A549 treated with ZK216348 at 1 μM for 4 hours (cell line): ENCODE measurements around the gene ENTPD2. TPM values are rescaled to one million over a fixed set of nuclear protein-coding genes. Genes with fewer than 3 reads are reported as not detected.

Experiments used
- total RNA-seq: library from RNA; stranded (reverse); fragments of 200-300 nt; extraction: Qiagen RNA extraction; gene quantifications from 5 replicates; pipeline ENCODE4 v1.2.3, GENCODE V29; 2022; ENCODE audit warnings: low read depth

The ENTPD2 gene
- total RNA-seq: 1.0 to 2.3 TPM (median 1.5 TPM) in 5 replicates

DNA sequence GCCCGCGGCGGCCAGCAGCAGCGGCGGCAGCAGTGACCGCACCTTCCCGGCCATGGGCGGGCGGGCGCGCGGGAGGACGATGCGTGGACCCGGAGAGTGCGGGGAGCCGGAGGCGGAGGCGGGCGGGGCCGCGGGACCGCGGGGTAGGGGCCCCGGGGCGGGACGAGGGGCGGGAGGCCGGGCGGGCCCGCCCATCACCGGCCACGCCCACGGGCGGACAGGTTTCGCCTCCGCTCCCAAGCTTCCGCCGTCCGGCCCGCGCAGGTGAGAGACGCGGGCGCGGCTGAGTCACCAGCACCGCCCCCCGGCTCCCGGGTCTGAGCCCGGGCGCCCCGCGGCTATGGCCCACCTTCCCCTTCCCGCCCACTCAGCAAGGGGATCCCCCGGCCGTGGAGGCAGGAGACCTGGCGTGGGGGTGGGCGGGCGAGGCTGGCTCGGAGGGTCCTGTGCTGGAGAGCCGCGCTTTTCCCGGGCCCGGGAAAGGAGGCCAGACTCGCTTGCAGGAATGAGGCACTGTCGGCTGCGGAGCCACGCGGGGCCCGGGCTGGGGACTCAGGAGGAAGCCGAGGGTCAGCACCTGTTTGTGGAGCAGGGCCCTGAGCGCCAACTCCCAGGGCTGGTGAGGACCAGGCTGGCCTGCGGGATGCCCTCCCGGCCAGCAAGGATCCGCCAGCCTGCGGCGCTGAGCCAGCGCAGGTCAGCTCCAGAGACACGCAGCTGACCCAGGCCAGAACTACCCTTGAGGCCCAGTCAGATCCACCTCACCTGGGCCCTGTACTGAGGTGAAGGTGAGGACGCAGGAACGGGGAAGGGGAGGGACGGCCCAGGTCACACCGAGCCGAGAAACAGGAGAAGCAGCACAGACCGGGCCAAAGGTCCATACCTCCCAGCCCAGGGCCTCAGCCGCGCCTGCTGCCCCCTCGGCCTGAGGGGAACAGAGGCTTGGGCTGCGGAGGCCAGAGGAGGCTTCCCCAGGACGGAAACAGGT lies at the start of gene ENTPD2:
ENTPD2 (minus strand) TSS at position 118 of the 988 bp plus-strand sequence; CDS start at position 54, 64 bp downstream.

DNA sequence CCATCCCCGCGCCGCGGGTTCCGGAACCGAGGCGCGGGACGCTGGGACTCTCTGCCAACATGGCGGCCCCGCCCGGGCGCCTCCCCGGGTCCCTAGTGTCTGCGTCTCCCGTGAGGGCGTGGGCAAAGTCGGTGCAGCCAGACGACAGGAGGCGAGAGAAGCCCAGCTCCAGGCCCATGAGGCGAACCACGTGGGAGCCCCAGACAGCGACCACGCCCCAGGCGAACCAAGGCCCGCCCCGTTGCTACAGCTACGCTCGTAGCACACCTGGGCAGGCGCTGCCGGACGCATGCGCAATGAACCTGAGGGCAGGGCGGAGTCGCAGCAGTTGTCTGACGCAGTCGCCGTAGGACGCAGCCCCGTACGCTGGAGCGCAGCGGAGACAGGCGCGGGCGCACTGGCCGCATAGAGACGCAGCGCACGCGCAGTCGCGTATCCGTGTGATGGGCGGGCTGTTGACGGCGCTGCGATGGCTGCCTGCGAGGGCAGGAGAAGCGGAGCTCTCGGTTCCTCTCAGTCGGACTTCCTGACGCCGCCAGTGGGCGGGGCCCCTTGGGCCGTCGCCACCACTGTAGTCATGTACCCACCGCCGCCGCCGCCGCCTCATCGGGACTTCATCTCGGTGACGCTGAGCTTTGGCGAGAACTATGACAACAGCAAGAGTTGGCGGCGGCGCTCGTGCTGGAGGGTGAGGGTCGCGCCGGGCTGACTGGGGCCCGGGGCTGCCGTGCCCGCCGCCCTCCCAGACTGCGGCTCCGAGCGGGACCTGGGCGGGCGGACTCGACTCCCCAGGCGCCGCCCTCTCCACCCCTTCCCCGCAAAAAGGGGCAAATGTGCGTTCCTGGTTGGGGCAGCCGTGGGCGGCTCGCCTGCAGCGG lies 32.9 kb upstream of the ENTPD2 start, which contains the start of gene MAN1B1:
MAN1B1 (plus strand) TSS at position 455 of the 878 bp plus-strand sequence; CDS start at position 470, 15 bp downstream.

DNA sequence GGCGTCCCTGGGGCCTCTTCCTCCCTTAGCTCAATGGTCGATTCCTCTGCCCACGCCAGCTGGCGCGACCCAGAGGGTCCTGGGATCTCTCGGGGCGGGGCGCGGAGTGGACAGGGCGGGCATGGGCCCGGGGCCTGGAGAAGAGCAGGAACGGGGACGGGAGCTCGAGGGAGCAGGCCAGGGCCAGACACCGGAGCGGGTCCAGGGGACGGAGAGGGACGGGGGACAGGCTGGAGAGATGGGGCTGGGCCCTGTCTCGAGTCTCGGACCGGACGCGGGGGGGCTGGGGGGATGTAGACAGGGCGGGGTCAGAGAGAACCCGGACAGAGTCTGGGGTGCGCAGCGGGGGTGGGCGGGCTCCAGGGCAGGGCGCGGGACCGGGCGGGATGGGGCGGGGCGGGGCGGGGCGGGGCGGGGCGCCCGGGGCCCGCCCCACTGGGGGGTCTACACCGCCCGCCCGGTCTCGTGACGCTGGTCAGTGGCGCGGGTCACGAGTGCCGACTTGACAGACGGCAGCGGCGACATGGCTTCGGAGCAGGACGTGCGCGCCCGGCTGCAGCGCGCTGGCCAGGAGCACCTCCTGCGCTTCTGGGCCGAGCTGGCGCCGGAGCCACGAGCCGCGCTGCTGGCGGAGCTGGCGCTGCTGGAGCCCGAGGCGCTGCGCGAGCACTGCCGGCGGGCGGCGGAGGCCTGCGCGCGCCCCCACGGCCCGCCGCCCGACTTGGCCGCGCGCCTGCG lies 23.3 kb upstream of the ENTPD2 start, which contains the start of gene UAP1L1:
UAP1L1 (plus strand) TSS at position 508 of the 738 bp plus-strand sequence; CDS start at position 524, 16 bp downstream.

DNA sequence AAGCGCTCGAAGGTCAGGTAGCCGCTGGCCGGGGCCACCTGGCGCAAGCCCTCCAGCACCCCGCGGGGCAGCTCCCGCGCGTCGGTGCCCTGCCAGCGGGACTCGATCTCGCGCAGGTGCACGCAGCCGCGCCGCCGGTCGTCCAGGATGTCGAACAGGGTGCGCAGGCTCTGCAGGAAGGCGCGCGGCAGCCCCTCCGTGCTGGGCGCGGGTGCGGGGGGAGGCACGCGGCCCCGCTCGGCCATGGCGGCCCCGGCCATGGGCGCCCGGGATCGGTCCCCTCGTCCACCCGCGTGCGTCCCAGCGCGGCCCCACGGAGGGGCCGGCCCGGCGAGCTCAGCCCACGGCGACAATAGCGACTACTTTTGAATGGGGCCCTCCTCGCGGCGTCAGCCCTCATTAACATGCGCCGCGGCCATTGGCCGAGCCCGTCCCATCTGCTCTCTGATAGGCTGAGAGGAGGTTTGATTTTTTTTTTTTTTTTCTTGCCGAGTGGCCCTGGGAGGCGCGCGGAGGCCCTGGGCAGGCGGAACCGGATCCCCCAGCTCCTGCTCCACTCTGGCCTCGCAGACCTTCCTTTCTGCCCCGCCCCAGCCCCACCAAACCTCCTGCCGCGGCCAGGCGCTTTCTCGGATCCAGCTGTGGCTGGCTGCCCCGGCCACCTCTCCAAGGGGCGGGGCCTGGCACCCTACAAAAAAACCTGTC lies 16.5 kb upstream of the ENTPD2 start, which contains the start of gene SAPCD2:
SAPCD2 (minus strand) TSS at position 357 of the 705 bp plus-strand sequence; CDS start at position 260, 97 bp downstream.

DNA sequence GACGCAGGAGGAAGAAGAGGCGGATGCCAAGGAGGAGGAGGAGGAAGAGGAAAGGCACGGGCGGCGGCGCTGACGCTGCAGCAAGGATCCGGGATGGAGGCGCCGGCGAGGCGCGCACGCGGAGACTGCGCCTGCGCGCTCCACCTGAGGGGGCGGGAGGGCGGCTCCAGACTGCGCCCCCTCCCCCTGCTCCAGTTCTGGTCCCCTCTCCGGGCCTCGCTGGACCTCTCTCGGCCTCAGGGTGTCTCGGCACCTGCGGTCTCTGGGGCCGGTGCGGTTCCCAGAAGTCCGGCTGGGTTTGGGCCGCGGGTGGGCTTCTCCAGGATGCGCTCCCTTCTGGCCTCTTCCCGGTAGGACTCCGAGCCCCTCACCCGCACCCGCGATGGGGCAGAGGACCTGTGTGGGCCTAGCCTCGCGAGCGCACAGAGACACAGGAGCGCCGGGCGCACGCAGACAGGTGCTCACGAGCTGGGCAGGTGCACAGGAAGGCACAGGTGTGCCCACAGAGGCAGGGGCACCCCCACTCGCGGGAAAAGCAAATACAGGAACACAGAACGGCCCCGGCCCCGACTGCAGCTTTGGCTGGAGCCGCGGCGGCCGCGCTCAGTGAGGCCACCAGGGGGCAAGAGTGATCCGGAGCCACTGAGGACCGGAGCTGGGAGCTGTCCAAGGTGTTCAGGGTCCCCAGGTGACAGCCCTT lies 7.6 kb downstream of the ENTPD2 start, which contains the start of gene NPDC1:
NPDC1 (minus strand) TSS at position 90 of the 700 bp plus-strand sequence. CDS start 188 bp downstream, outside the sequence.

DNA sequence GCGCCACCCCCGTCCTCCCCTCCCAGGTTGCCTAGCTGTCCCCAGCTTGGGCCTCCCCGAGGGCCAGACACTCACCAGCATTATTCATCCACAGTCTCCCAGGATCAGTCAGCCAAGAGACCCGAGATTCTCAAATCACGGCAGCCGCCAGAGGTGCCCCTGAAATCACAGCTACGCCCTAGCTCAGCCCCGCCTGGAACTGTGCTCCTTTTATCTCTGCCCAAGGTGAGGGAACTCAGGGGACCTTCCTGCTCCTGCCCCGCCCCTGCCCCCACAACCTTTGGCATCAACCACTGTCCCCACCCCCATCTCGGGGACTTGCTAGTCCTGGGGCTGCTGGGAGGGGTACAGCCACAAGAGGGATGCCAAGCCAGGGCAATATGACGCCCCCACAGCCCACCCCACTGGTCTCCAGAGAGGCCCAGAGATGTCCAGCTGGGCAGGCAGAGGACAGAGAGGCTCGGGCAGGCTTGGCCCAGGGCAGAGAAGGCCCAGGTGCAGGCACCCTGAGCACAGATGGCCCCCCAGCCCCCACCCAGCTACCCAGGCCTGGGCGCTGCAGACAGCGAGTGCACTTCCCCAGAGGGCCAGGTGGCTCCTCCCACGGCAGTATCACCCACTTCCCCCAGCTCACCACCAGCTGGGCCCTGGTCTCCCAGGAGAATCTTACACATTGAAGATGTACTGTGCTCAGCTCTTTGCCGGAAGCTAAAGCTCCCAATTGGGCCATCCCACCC lies 21.8 kb downstream of the ENTPD2 start, which contains the start of gene FUT7:
FUT7 (minus strand) TSS at position 185 of the 737 bp plus-strand sequence; CDS start at position 88, 97 bp downstream.

DNA sequence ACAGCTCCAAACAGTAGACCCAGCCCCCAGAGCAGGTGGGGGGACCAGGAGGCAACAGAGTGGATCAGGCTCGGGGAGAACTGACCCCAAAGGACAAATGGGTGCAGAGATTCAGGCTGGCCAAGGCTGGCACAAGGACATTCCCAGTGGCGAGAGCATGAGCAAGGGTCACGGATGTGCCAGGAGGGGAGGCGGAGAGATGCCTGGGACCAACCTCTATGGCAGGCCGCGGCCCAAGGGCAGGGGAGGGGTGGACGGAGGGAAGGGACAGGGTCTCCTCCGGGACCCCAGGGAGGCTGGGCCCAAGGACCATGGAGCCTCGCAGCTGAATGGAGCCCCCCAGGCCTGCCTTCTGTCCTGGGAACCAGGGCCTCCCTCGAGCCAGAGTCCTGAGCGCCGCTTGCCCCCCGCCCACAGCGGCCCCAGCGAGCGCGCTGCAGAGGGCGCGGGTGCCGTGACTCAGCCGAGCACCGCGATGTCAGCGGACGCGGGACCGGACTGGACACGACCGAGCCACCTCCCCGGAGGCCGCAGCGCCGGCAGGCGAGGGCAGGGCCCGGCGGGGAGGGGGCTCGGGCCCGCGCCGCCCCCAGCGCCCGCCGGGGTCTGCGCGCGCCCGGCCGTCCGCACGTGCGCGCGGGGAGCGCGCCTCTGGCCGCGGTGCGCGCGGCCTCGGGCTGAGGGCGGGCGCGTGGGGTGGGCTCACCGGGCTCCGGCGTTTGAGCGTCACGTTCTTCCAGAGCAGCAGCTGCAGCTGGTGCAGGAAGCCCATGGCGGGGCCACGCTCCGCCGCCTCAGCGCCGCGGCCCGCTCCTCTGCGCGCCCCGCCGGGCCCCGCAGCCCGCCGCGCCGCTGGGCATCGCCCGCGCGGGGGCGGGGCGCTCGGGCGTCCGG lies 26.2 kb downstream of the ENTPD2 start, which contains the start of gene ABCA2:
ABCA2 (minus strand) TSS at position 869 of the 894 bp plus-strand sequence; CDS start at position 772, 97 bp downstream.

Other genes starting within 250 kb of the ENTPD2 start
- 51.1 to 91.8 TPM (median 82.9 TPM) in 5 replicates for gene RABL6, start 246.1 kb downstream of the ENTPD2 start, total RNA-seq
- 2.1 to 5.6 TPM (median 5.3 TPM) in 5 replicates for gene AJM1, start 211.6 kb downstream of the ENTPD2 start, total RNA-seq
- gene PHPT1, start 204.7 kb downstream of the ENTPD2 start, total RNA-seq: 223 to 317 TPM (median 282 TPM) in 5 replicates
- 1.8 to 5.7 TPM (median 4.8 TPM) in 5 replicates for gene MAMDC4, start 201.7 kb downstream of the ENTPD2 start, total RNA-seq
- 465 to 581 TPM (median 478 TPM) in 5 replicates for gene EDF1, start 187.8 kb downstream of the ENTPD2 start, total RNA-seq
- gene TRAF2, start 167.5 kb downstream of the ENTPD2 start, total RNA-seq: 29.7 to 66.1 TPM (median 60.1 TPM) in 5 replicates
- gene FBXW5, start 109.3 kb downstream of the ENTPD2 start, total RNA-seq: 49.7 to 110 TPM (median 103 TPM) in 5 replicates
- 0.56 to 2.0 TPM (median 1.1 TPM) in 4 of 5 replicates, not detected in the other for gene C8G, start 108.8 kb downstream of the ENTPD2 start, total RNA-seq
- 0.41 to 2.0 TPM (median 1.0 TPM) in 5 replicates for gene LCN12, start 101.8 kb downstream of the ENTPD2 start, total RNA-seq
- 0.33 to 0.56 TPM (median 0.45 TPM) in 4 of 5 replicates, not detected in the other for gene PTGDS, start 76.6 kb downstream of the ENTPD2 start, total RNA-seq
- gene LCNL1, start 71.1 kb downstream of the ENTPD2 start, total RNA-seq: 0.08 to 0.18 TPM (median 0.12 TPM) in 3 of 5 replicates, not detected in the others
- 37.9 to 83.8 TPM (median 71.5 TPM) in 5 replicates for gene PAXX, start 61.6 kb downstream of the ENTPD2 start, total RNA-seq
- gene CLIC3, start 57.5 kb downstream of the ENTPD2 start, total RNA-seq: 2.2 to 4.2 TPM (median 3.7 TPM) in 5 replicates
- 12.6 to 32.5 TPM (median 25.5 TPM) in 5 replicates for gene ABCA2, start 25.8 kb downstream of the ENTPD2 start, total RNA-seq
- gene FUT7, start 22.0 kb downstream of the ENTPD2 start, total RNA-seq: 0.07 TPM in 1 of 5 replicates, not detected in the others
- gene NPDC1, start 7.9 kb downstream of the ENTPD2 start, total RNA-seq: 26.4 to 93.7 TPM (median 81.5 TPM) in 5 replicates
- gene SAPCD2, start 16.5 kb upstream of the ENTPD2 start, total RNA-seq: 12.1 to 27.8 TPM (median 24.6 TPM) in 5 replicates
- gene UAP1L1, start 23.5 kb upstream of the ENTPD2 start, total RNA-seq: 9.0 to 14.6 TPM (median 11.9 TPM) in 5 replicates
- gene MAN1B1, start 32.9 kb upstream of the ENTPD2 start, total RNA-seq: 33.8 to 56.7 TPM (median 50.2 TPM) in 5 replicates
- 52.8 to 134 TPM (median 106 TPM) in 5 replicates for gene DPP7, start 60.7 kb upstream of the ENTPD2 start, total RNA-seq
- gene GRIN1, start 85.1 kb upstream of the ENTPD2 start, total RNA-seq: 0.14 to 0.76 TPM (median 0.27 TPM) in 5 replicates
- 0.39 to 2.0 TPM (median 1.6 TPM) in 5 replicates for gene LRRC26, start 116.0 kb upstream of the ENTPD2 start, total RNA-seq
- gene TMEM210, start 118.0 kb upstream of the ENTPD2 start, total RNA-seq: not detected in 5 replicates
- 19.0 to 41.0 TPM (median 34.9 TPM) in 5 replicates for gene ANAPC2, start 134.5 kb upstream of the ENTPD2 start, total RNA-seq
- 85.9 to 156 TPM (median 148 TPM) in 5 replicates for gene SSNA1, start 134.6 kb upstream of the ENTPD2 start, total RNA-seq
- 5.5 to 10.4 TPM (median 10.2 TPM) in 5 replicates for gene TPRN, start 146.7 kb upstream of the ENTPD2 start, total RNA-seq
- 29.5 to 49.4 TPM (median 47.9 TPM) in 5 replicates for gene TMEM203, start 151.6 kb upstream of the ENTPD2 start, total RNA-seq
- 7.4 to 20.8 TPM (median 16.2 TPM) in 5 replicates for gene NDOR1, start 151.6 kb upstream of the ENTPD2 start, total RNA-seq
- gene RNF208, start 168.2 kb upstream of the ENTPD2 start, total RNA-seq: 0.79 to 2.6 TPM (median 2.0 TPM) in 5 replicates
- 2.8 to 5.4 TPM (median 4.2 TPM) in 5 replicates for gene CYSRT1, start 171.1 kb upstream of the ENTPD2 start, total RNA-seq
- gene RNF224, start 173.4 kb upstream of the ENTPD2 start, total RNA-seq: 0.13 to 0.58 TPM (median 0.39 TPM) in 4 of 5 replicates, not detected in the other
- 0.13 to 0.19 TPM in 2 of 5 replicates, not detected in the others for gene SLC34A3, start 176.8 kb upstream of the ENTPD2 start, total RNA-seq
- gene TUBB4B, start 187.2 kb upstream of the ENTPD2 start, total RNA-seq: 522 to 871 TPM (median 814 TPM) in 5 replicates
- gene STPG3, start 197.2 kb upstream of the ENTPD2 start, total RNA-seq: not detected in 5 replicates
- 36.5 to 63.8 TPM (median 58.5 TPM) in 5 replicates for gene NELFB, start 201.3 kb upstream of the ENTPD2 start, total RNA-seq
- 13.6 to 33.0 TPM (median 30.5 TPM) in 5 replicates for gene TOR4A, start 223.7 kb upstream of the ENTPD2 start, total RNA-seq
- 1.9 to 7.2 TPM (median 5.6 TPM) in 5 replicates for gene NRARP, start 248.2 kb upstream of the ENTPD2 start, total RNA-seq